NB4 (cell line): ENCODE data around the gene LTF.

Experiments
- POLR2A ChIP-seq: IDR thresholded peaks from 2 replicates; pipeline ENCODE4 v1.6.1; 2011; ENCODE audit warnings: mild to moderate bottlenecking; ENCODE audit not compliant: insufficient read length; ENCODE audit errors: extremely low read depth
- TF ChIP-seq, protein P1 (sequence below): IDR thresholded peaks from one replicate; pipeline ENCODE4 v1.5.1; 2012; ENCODE audit warnings: low read depth, low read length

DNA sequence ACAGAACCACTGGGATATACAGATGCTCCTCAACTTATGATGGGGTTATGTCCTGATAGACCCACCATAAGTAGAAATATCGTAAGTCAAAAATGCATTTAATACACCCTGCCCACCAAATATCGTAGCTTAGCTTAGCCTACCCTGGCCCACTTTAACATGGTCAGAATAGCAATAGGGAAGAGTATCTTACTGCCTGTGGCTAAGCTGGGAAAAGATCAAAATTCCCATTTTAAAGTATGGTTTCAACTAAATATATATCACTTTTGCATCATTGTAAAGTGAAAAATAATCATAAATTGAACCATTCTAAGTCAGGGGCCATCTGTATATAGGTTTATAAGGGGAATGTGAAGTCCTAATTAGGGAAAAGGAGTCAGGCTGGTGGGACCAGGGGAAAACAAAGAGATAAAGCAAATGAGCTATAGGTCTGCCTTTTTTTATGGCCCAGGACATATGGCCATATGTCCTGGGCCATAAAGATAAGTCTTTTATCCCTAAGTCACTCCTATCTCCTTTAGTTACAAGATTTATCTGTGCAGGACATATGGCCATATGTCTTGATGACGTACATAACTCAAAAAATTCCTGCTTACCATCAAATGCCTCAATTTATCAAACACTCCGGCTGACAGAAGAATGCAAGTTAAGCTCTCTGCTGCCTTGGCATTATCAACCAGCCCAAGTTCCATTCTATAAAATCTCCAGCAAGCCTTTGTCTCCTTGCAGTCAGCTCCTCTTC is 44.3 kb upstream of the LTF start:
- TF ChIP-seq, protein P1, sequence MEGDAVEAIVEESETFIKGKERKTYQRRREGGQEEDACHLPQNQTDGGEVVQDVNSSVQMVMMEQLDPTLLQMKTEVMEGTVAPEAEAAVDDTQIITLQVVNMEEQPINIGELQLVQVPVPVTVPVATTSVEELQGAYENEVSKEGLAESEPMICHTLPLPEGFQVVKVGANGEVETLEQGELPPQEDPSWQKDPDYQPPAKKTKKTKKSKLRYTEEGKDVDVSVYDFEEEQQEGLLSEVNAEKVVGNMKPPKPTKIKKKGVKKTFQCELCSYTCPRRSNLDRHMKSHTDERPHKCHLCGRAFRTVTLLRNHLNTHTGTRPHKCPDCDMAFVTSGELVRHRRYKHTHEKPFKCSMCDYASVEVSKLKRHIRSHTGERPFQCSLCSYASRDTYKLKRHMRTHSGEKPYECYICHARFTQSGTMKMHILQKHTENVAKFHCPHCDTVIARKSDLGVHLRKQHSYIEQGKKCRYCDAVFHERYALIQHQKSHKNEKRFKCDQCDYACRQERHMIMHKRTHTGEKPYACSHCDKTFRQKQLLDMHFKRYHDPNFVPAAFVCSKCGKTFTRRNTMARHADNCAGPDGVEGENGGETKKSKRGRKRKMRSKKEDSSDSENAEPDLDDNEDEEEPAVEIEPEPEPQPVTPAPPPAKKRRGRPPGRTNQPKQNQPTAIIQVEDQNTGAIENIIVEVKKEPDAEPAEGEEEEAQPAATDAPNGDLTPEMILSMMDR: no peak
- no peak for TF ChIP-seq POLR2A
